GM06990 (cell line): Measurements from ENCODE around the gene INF2.
A peak's percentile ranks its signal among the peaks of the same experiment; 100 is the strongest.

Source experiments
- DNase-seq: peaks from one replicate; pipeline ENCODE4 v3.0.0-alpha.2; 2011; ENCODE audit not compliant: insufficient read length; ENCODE audit errors: extremely low read depth
- H3K27me3 ChIP-seq: replicated peaks from 2 replicates; pipeline ENCODE4 v1.6.0; 2011; ENCODE audit warnings: low read length; ENCODE audit not compliant: control insufficient read depth, insufficient read depth
- H3K36me3 ChIP-seq: 2 replicates; pipeline ENCODE4 v1.5.1; 2011; ENCODE audit warnings: low read length; ENCODE audit not compliant: control insufficient read depth, insufficient read depth
- H3K4me3 ChIP-seq: replicated peaks from 2 replicates; pipeline ENCODE4 v1.5.1; 2011; ENCODE audit warnings: low read depth, mild to moderate bottlenecking, control low read depth, low read length
- TF ChIP-seq, protein P1 (sequence below): IDR thresholded peaks from 2 replicates; pipeline ENCODE4 v1.5.1; 2011; ENCODE audit warnings: low read length, control low read depth, mild to moderate bottlenecking, inconsistent platforms; ENCODE audit not compliant: insufficient read depth, poor library complexity, severe bottlenecking

INF2 gene

DNA sequence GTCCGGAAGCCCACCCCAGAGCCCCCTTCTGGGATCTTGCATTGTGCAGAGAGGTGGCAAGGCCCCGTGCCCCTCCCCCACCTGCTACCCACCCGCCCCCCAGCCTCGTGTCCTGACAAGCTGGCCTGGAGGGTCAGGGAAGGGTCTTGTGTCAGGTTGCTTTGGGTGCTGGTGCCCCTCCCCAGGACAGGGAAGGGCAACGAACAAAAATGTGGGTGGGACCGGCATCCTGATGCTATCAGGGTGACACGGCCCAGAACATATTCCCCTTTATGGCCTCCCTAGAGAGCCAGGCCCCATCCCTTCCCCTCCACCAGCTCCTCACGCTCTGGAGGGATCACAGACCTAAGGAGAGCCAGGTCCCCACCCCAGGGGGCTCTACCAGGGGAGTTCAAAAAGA, 46.1 kb upstream of the INF2 start:
- TF ChIP-seq, protein P1, sequence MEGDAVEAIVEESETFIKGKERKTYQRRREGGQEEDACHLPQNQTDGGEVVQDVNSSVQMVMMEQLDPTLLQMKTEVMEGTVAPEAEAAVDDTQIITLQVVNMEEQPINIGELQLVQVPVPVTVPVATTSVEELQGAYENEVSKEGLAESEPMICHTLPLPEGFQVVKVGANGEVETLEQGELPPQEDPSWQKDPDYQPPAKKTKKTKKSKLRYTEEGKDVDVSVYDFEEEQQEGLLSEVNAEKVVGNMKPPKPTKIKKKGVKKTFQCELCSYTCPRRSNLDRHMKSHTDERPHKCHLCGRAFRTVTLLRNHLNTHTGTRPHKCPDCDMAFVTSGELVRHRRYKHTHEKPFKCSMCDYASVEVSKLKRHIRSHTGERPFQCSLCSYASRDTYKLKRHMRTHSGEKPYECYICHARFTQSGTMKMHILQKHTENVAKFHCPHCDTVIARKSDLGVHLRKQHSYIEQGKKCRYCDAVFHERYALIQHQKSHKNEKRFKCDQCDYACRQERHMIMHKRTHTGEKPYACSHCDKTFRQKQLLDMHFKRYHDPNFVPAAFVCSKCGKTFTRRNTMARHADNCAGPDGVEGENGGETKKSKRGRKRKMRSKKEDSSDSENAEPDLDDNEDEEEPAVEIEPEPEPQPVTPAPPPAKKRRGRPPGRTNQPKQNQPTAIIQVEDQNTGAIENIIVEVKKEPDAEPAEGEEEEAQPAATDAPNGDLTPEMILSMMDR, result no peak
- Histone ChIP-seq H3K4me3 (no peak overlapping the region), H3K27me3 (no peaks in the 10 kb centered on the region), H3K36me3 (no peaks in the 10 kb centered on the region)
- DNase-seq, result no peak

GRCh38 chr14:104644091-104644635, 45.3 kb upstream of the INF2 start:
- DNase-seq, result no peak
- TF ChIP-seq, protein P1, result no peak
- no peaks in the 10 kb centered on the region for H3K27me3 ChIP-seq
- no peaks in the 10 kb centered on the region for H3K36me3 ChIP-seq
- H3K4me3 ChIP-seq, result no peak overlapping the region

GRCh38 chr14:104644656-104645378, 44.6 kb upstream of the INF2 start:
- no peak overlapping the region for H3K4me3 ChIP-seq
- TF ChIP-seq, protein P1, result no peak
- no peaks in the 10 kb centered on the region for H3K36me3 ChIP-seq
- no peak for DNase-seq
- H3K27me3 ChIP-seq, result no peaks in the 10 kb centered on the region

DNA sequence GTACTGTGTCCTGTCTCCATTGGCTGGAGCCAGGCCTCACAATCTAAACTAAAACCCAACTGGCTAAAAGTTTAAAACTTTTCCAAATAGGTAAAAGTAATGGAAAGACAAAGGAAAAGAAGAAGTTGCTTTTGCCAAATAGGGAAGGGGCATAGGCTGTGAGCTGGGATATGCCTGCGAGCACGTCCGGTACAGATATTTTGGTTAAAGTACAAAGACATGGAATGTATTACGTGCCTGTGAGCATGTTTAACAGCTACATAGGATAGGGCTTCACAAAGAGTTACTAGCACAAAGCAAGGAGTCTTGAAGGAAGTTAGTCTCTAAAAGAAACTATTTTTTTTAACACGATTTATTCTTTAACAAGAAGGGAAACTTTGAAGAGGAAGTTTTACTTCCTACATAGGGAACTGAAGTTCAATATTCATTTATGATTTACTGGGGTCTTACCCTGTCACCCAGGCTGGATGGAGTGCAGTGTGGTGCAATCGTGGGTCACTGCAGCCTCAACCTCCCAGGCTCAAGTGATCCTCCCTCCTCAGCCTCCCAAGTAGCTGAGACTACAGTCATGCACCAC, 41.9 kb upstream of the INF2 start:
- TF ChIP-seq, protein P1, result no peak
- no peak overlapping the region for H3K4me3 ChIP-seq
- H3K36me3 ChIP-seq, result no peaks in the 10 kb centered on the region
- DNase-seq, result no peak
- no peaks in the 10 kb centered on the region for H3K27me3 ChIP-seq

- peak; percentile 80 for DNase-seq
- no peaks in the 10 kb centered on the region for H3K27me3 ChIP-seq
- H3K36me3 ChIP-seq, result no peaks in the 10 kb centered on the region
- TF ChIP-seq, protein P1, result peak; percentile 100
- peak overlapping the region; percentile 53 for H3K4me3 ChIP-seq
These were observed 39.1 kb upstream of the INF2 start for GRCh38 chr14:104650057-104650980.
